ENCODE data around the gene OAF.

Gene OAF

GRCh38 chr11:120223793-120224192, 13.0 kb downstream of the OAF start:
- TF ChIP-seq CTCF (IDR thresholded peaks at IDR 0.05; ENCODE audit: insufficient read depth, low read length, poor library complexity, severe bottlenecking): no peak

GRCh38 chr11:120224361-120224760, 13.5 kb downstream of the OAF start:
- no peak for TF ChIP-seq CTCF (IDR thresholded peaks at IDR 0.05; ENCODE audit: insufficient read depth, low read length, poor library complexity, severe bottlenecking)
- Histone ChIP-seq H3K27me3 (replicated peaks; ENCODE audit: control insufficient read depth, insufficient read depth, low read length) (no peaks in the 10 kb centered on the region; the same call in 1 of the 2 replicates), H3K4me3 (replicated peaks; ENCODE audit: low read depth, low read length) (no peak overlapping the region), H3K36me3 (ENCODE audit: control insufficient read depth, insufficient read depth, low read length) (no peaks in the 10 kb centered on the region)
- no peak for DNase-seq (ENCODE audit: extremely low read depth, insufficient read length)

More at GRCh38 chr11:120223793-120224192, 13.0 kb downstream of the OAF start:
- Histone ChIP-seq H3K4me3 (replicated peaks; ENCODE audit: low read depth, low read length) (no peak overlapping the region), H3K36me3 (ENCODE audit: control insufficient read depth, insufficient read depth, low read length) (no peaks in the 10 kb centered on the region), H3K27me3 (replicated peaks; ENCODE audit: control insufficient read depth, insufficient read depth, low read length) (no peaks in the 10 kb centered on the region; the same call in 1 of the 2 replicates)
- no peak for DNase-seq (ENCODE audit: extremely low read depth, insufficient read length)

GRCh38 chr11:120224972-120225909, 14.4 kb downstream of the OAF start:
- Histone ChIP-seq H3K36me3 (ENCODE audit: control insufficient read depth, insufficient read depth, low read length) (no peaks in the 10 kb centered on the region), H3K27me3 (replicated peaks; ENCODE audit: control insufficient read depth, insufficient read depth, low read length) (no peaks in the 10 kb centered on the region; the same call in 1 of the 2 replicates), H3K4me3 (replicated peaks; ENCODE audit: low read depth, low read length) (no peak overlapping the region)
- DNase-seq (ENCODE audit: extremely low read depth, insufficient read length): no peak
- no peak for TF ChIP-seq CTCF (IDR thresholded peaks at IDR 0.05; ENCODE audit: insufficient read depth, low read length, poor library complexity, severe bottlenecking)

DNA sequence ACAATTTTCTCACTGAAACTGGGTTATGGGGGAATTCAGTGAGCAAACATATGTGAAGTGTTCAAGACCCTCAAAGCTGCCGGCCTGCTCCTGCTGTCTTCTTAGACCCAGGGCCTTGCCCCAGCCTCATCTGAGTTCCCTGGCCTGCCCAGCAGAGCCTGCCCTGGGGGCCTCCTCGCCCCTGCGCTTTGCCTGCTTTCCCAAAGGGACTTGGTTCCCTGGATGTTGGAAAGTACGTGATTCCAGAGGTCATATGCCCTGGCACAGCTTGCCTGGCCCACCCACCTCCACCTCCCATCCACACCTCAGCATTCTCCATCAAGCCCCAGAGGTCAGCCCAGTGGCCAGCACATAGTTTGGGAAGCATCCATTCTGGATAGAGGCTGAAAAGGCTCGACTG, 15.4 kb downstream of the OAF start:
- no peak for TF ChIP-seq CTCF (IDR thresholded peaks at IDR 0.05; ENCODE audit: insufficient read depth, low read length, poor library complexity, severe bottlenecking)
- H3K36me3 ChIP-seq (ENCODE audit: control insufficient read depth, insufficient read depth, low read length): no peaks in the 10 kb centered on the region
- H3K27me3 ChIP-seq (replicated peaks; ENCODE audit: control insufficient read depth, insufficient read depth, low read length): no peaks in the 10 kb centered on the region; the same call in 1 of the 2 replicates
- no peak for DNase-seq (ENCODE audit: extremely low read depth, insufficient read length)
- H3K4me3 ChIP-seq (replicated peaks; ENCODE audit: low read depth, low read length): no peak overlapping the region

DNA sequence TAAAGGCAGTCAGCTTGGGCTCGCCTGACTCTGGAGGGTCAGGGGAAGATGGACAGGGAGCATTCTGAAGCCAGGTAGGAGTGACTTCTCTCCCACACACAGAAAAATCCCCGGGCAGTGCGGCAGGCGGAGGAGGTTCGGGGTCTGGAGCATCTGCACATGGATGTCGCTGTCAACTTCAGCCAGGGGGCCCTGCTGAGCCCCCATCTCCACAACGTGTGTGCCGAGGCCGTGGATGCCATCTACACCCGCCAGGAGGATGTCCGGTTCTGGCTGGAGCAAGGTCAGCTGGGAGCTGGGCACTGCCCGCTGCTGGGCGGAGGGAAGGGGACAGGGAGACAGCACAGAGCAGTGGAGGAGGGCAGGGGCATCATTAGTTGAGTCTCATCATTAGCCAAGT, 15.9 kb downstream of the OAF start:
- Histone ChIP-seq H3K4me3 (replicated peaks; ENCODE audit: low read depth, low read length) (no peak overlapping the region), H3K36me3 (ENCODE audit: control insufficient read depth, insufficient read depth, low read length) (no peaks in the 10 kb centered on the region), H3K27me3 (replicated peaks; ENCODE audit: control insufficient read depth, insufficient read depth, low read length) (no peaks in the 10 kb centered on the region; the same call in 1 of the 2 replicates)
- DNase-seq (ENCODE audit: extremely low read depth, insufficient read length): no peak
- no peak for TF ChIP-seq CTCF (IDR thresholded peaks at IDR 0.05; ENCODE audit: insufficient read depth, low read length, poor library complexity, severe bottlenecking)
